Fibroblast of the aortic adventitia (primary cell): ENCODE measurements around the gene HOXA13. TPM values are rescaled to one million over a fixed set of nuclear protein-coding genes. Genes with fewer than 3 reads are reported as not detected.

Experiments used
- DNase-seq: peaks from one replicate; pipeline ENCODE4 v3.0.0-alpha.2; 2010; ENCODE audit warnings: low read depth
- H3K4me3 ChIP-seq: 2 replicates; pipeline ENCODE4 v1.5.1; 2011; ENCODE audit warnings: low read depth, mild to moderate bottlenecking, control low read depth, low read length, moderate library complexity
- CTCF ChIP-seq: IDR thresholded peaks from 2 replicates; pipeline ENCODE4 v1.5.1; 2011; ENCODE audit warnings: mild to moderate bottlenecking, low read length, control low read depth, inconsistent platforms; ENCODE audit not compliant: insufficient read depth
- total RNA-seq: library from RNA; depleted of rRNA; stranded (reverse); fragments of >200 nt; gene quantifications from 2 replicates; pipeline ENCODE4 v1.2.3, GENCODE V29; 2012; ENCODE audit warnings: low replicate concordance

HOXA13 gene
- total RNA-seq, 1 donor = not detected

DNA sequence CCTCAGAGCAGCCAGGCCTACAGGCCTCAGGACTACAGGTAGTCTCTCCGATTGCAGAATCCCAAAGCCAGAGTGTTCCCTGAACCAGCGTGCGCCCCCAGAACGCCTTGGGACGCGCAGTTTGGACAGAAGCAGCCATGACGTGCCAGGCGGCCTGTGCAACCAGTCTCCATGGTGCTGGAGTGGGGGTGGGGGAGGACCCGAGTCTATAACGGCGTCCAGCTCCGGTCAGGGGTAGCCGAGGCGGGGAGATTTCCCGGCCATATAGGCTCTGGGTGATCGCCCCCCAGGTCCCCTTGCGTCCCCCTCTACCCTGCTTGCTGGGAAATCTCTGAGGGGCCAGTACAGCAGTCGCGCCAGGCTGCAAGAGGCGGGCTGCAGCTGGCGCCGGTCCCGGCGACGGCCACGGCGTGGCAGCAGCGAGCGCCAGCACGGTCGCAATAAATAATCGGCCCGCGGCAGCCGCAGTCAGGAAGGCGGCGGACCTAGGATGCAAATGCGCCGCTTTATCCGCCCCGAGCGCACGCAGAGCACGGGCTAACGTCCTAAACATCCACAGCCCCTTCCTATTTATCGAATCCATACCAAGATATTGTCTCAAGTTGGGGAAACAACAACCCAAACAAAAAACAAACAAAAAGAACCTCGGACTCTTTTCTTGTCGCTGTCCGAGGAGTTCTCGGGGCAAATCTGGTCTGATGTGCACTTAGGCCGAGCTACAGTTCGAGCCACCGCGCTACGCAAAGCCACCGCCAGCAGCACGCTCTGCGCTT, 49.1 kb downstream of the HOXA13 start:
- peak; percentile 60 for DNase-seq
- H3K4me3 ChIP-seq = peak overlapping the region; percentile 49
- peak; percentile 70 for TF ChIP-seq CTCF

GRCh38 chr7:27149842-27150567, 49.9 kb downstream of the HOXA13 start:
- DNase-seq = no peak
- H3K4me3 ChIP-seq = no peak overlapping the region
- no peak for TF ChIP-seq CTCF

GRCh38 chr7:27148756-27149641, 50.9 kb downstream of the HOXA13 start:
- DNase-seq = no peak
- no peak for TF ChIP-seq CTCF
- H3K4me3 ChIP-seq = no peak overlapping the region

GRCh38 chr7:27148031-27148755, 51.7 kb downstream of the HOXA13 start:
- no peak overlapping the region for H3K4me3 ChIP-seq
- no peak for TF ChIP-seq CTCF
- no peak for DNase-seq

GRCh38 chr7:27147199-27148030, 52.5 kb downstream of the HOXA13 start, which contains the start of gene HOXA6:
Gene HOXA6, minus strand, starts transcription at chr7:27147774. Its CDS starts 25 bp downstream, at chr7:27147749.
- no peak within 1 kb of the TSS for H3K4me3 ChIP-seq
- no peak for TF ChIP-seq CTCF
- DNase-seq = no peak
